GM23248 (cell line): Measurements from ENCODE around the gene PSMB7. TPM values are rescaled to one million over a fixed set of nuclear protein-coding genes. Genes with fewer than 3 reads are reported as not detected.

Source experiments
- DNase-seq: peaks from one replicate; pipeline ENCODE4 v3.0.0-alpha.2; 2015
- H2AFZ ChIP-seq: fragments of 200-600 bp; sonication (generic); 2 replicates; pipeline ENCODE4 v1.6.1; 2016; ENCODE audit warnings: antibody characterized with exemption
- H3F3A ChIP-seq: fragments of 200-600 bp; sonication (generic); 2 replicates; pipeline ENCODE4 v1.6.1; 2016; ENCODE audit warnings: mild to moderate bottlenecking, antibody characterized with exemption, mixed run types; ENCODE audit not compliant: insufficient read depth
- H3K27ac ChIP-seq: fragments of 200-600 bp; sonication (generic); 2 replicates; pipeline ENCODE4 v1.5.1; 2016; ENCODE audit warnings: mild to moderate bottlenecking
- H3K27me3 ChIP-seq: fragments of 200-600 bp; sonication (generic); replicated peaks from 2 replicates; pipeline ENCODE4 v1.6.1; 2016; ENCODE audit warnings: mild to moderate bottlenecking; ENCODE audit not compliant: insufficient read depth
- H3K36me3 ChIP-seq: fragments of 200-600 bp; sonication (generic); 2 replicates; pipeline ENCODE4 v1.6.1; 2016; ENCODE audit warnings: low read depth, mild to moderate bottlenecking
- H3K4me1 ChIP-seq: fragments of 200-600 bp; sonication (generic); 2 replicates; pipeline ENCODE4 v1.6.1; 2016; ENCODE audit warnings: mild to moderate bottlenecking; ENCODE audit not compliant: insufficient read depth
- H3K4me2 ChIP-seq: fragments of 200-600 bp; sonication (generic); one replicate; pipeline ENCODE4 v1.6.1; 2016; ENCODE audit warnings: mild to moderate bottlenecking; ENCODE audit not compliant: unreplicated experiment
- H3K4me3 ChIP-seq: fragments of 200-600 bp; sonication (generic); 2 replicates; pipeline ENCODE4 v1.5.1; 2016; ENCODE audit warnings: mild to moderate bottlenecking
- H3K79me2 ChIP-seq: fragments of 200-600 bp; sonication (generic); 2 replicates; pipeline ENCODE4 v1.6.1; 2016; ENCODE audit warnings: mild to moderate bottlenecking; ENCODE audit not compliant: insufficient read depth
- H3K9ac ChIP-seq: fragments of 200-600 bp; sonication (generic); 2 replicates; pipeline ENCODE4 v1.6.1; 2016; ENCODE audit warnings: mild to moderate bottlenecking
- H3K9me2 ChIP-seq: fragments of 200-600 bp; sonication (generic); 2 replicates; pipeline ENCODE4 v1.6.1; 2016; ENCODE audit warnings: mixed run types, mild to moderate bottlenecking, moderate library complexity; ENCODE audit not compliant: insufficient read depth
- H3K9me3 ChIP-seq: fragments of 200-600 bp; sonication (generic); one replicate; pipeline ENCODE4 v1.6.1; 2017; ENCODE audit warnings: low read depth
- H4K20me1 ChIP-seq: fragments of 200-600 bp; sonication (generic); 2 replicates; pipeline ENCODE4 v1.6.0; 2016; ENCODE audit not compliant: insufficient read depth
- EZH2 ChIP-seq: fragments of 200-600 bp; sonication (generic); IDR thresholded peaks from 2 replicates; pipeline ENCODE4 v1.6.1; 2018; ENCODE audit warnings: antibody characterized with exemption, mild to moderate bottlenecking; ENCODE audit not compliant: insufficient read depth, poor library complexity, severe bottlenecking
- EZH2phosphoT487 ChIP-seq: fragments of 200-600 bp; sonication (generic); IDR thresholded peaks from 2 replicates; pipeline ENCODE4 v1.6.1; 2018; ENCODE audit warnings: antibody characterized with exemption, moderate library complexity, mild to moderate bottlenecking, low read depth; ENCODE audit not compliant: insufficient read depth
- WGBS, 2 experiments: methylation state at CpG; one replicate each; pipeline ENCODE4 v1.1.6; 2015 to 2017; ENCODE audit warnings: low lambda C conversion rate in 2 of 2, low coverage in 1 of 2; ENCODE audit errors: missing lambda C conversion rate in 2 of 2; 5-methylcytosine and 5-hydroxymethylcytosine counted together
- in situ Hi-C: fragments of 300-500 bp; cut with MboI; formaldehyde crosslinking; loops from 2 replicates; pipeline ENCODE4 v1.15.0; 2020
- polyA plus RNA-seq: library from polyadenylated mRNA; unstranded; fragments of >200 nt; fragmentation: Nextera tagmentation; extraction: Ambion mirVana; gene quantifications from 2 replicates; pipeline ENCODE4 v1.2.1, GENCODE V29; 2016
- total RNA-seq: library from RNA; depleted of rRNA; stranded (reverse); fragments of >200 nt; shearing (Covaris generic); gene quantifications from 2 replicates; pipeline ENCODE4 v1.2.3, GENCODE V29; 2014

The PSMB7 gene
- total and polyA plus RNA-seq, 2 experiments from 2014 or later: 202 to 245 TPM

GRCh38 chr9:124328285-124328684 is 87.0 kb downstream of the PSMB7 start:
- H3K9ac ChIP-seq: no peak overlapping the region
- H3K9me2 ChIP-seq: no peaks in the 10 kb centered on the region
- H3K4me2 ChIP-seq: no peak overlapping the region
- WGBS, 2 experiments: 94 to 95% methylated on average over 12 of the region's 12 CpGs
- TF ChIP-seq EZH2phosphoT487: no peak
- no peak for TF ChIP-seq EZH2
- DNase-seq: no peak
- in situ Hi-C loops: no loop called here
- H3K27ac ChIP-seq: no peak overlapping the region
- no peaks in the 10 kb centered on the region for H3K4me1 ChIP-seq
- no peaks in the 10 kb centered on the region for H4K20me1 ChIP-seq
- H3K36me3 ChIP-seq: peaks cover 26% of the 10 kb centered on the region; the same call in 1 of the 2 replicates
- H3K27me3 ChIP-seq: no peaks in the 10 kb centered on the region
- no peaks in the 10 kb centered on the region for H3K79me2 ChIP-seq
- H3K9me3 ChIP-seq: no peaks in the 10 kb centered on the region
- H2AFZ ChIP-seq: no peak overlapping the region
- no peak overlapping the region for H3K4me3 ChIP-seq
- no peaks in the 10 kb centered on the region for H3F3A ChIP-seq

GRCh38 chr9:124327491-124327890 is 87.8 kb downstream of the PSMB7 start:
- Histone ChIP-seq H3K27ac (no peak overlapping the region), H3K27me3 (no peaks in the 10 kb centered on the region), H3K4me1 (no peaks in the 10 kb centered on the region), H3K79me2 (no peaks in the 10 kb centered on the region), H3F3A (no peaks in the 10 kb centered on the region), H2AFZ (no peak overlapping the region), H4K20me1 (no peaks in the 10 kb centered on the region), H3K9ac (no peak overlapping the region), H3K36me3 (peaks cover 30% of the 10 kb centered on the region; the same call in 1 of the 2 replicates), H3K9me3 (no peaks in the 10 kb centered on the region), H3K9me2 (no peaks in the 10 kb centered on the region), H3K4me2 (no peak overlapping the region), H3K4me3 (no peak overlapping the region)
- in situ Hi-C loops: no loop called here
- DNase-seq: no peak
- WGBS, 2 experiments: 82 to 84% methylated on average over 9 of the region's 9 CpGs
- TF ChIP-seq EZH2phosphoT487: no peak
- no peak for TF ChIP-seq EZH2

- Histone ChIP-seq H3K4me2 (no peak overlapping the region), H2AFZ (no peak overlapping the region), H3K27me3 (no peaks in the 10 kb centered on the region), H3K36me3 (peaks cover 29% of the 10 kb centered on the region; the same call in 1 of the 2 replicates), H3K27ac (no peak overlapping the region), H3K79me2 (no peaks in the 10 kb centered on the region), H3K4me3 (no peak overlapping the region), H3K9me2 (no peaks in the 10 kb centered on the region), H3F3A (no peaks in the 10 kb centered on the region), H3K9me3 (no peaks in the 10 kb centered on the region), H3K9ac (no peak overlapping the region), H3K4me1 (no peaks in the 10 kb centered on the region), H4K20me1 (no peaks in the 10 kb centered on the region)
- WGBS, 2 experiments: 98% methylated on average over 19 of the region's 21 CpGs
- in situ Hi-C loops: no loop called here
- TF ChIP-seq EZH2 (no peak), EZH2phosphoT487 (no peak)
- no peak for DNase-seq
Measured at GRCh38 chr9:124326378-124326777, 88.9 kb downstream of the PSMB7 start.

GRCh38 chr9:124325816-124326215 is 89.4 kb downstream of the PSMB7 start:
- Histone ChIP-seq H3K4me1 (no peaks in the 10 kb centered on the region), H3K4me2 (no peak overlapping the region), H3K9me2 (no peaks in the 10 kb centered on the region), H3K4me3 (no peak overlapping the region), H3K27ac (no peak overlapping the region), H4K20me1 (no peaks in the 10 kb centered on the region), H2AFZ (no peak overlapping the region), H3K9ac (no peak overlapping the region), H3K9me3 (no peaks in the 10 kb centered on the region), H3K27me3 (no peaks in the 10 kb centered on the region), H3K79me2 (peaks cover 2% of the 10 kb centered on the region; the same call in 1 of the 2 replicates), H3K36me3 (peaks cover 29% of the 10 kb centered on the region; the same call in 1 of the 2 replicates), H3F3A (no peaks in the 10 kb centered on the region)
- no peak for DNase-seq
- WGBS, 2 experiments: 96 to 97% methylated on average over 5 to 6 of the region's 6 CpGs
- in situ Hi-C loops: no loop called here
- no peak for TF ChIP-seq EZH2
- TF ChIP-seq EZH2phosphoT487: no peak

- no peaks in the 10 kb centered on the region for H4K20me1 ChIP-seq
- no peaks in the 10 kb centered on the region for H3K9me2 ChIP-seq
- H3K27ac ChIP-seq: no peak overlapping the region
- peaks cover 20% of the 10 kb centered on the region; the same call in 1 of the 2 replicates for H3K79me2 ChIP-seq
- H3K4me3 ChIP-seq: no peak overlapping the region
- H3F3A ChIP-seq: peaks cover 7% of the 10 kb centered on the region; the same call in 1 of the 2 replicates
- no peaks in the 10 kb centered on the region for H3K4me1 ChIP-seq
- no peak overlapping the region for H3K4me2 ChIP-seq
- DNase-seq: no peak
- H3K36me3 ChIP-seq: peaks cover 27% of the 10 kb centered on the region
- no peak overlapping the region for H2AFZ ChIP-seq
- WGBS, 2 experiments: 86 to 93% methylated on average over 6 to 10 of the region's 10 CpGs
- in situ Hi-C loops: no loop called here
- H3K9ac ChIP-seq: no peak overlapping the region
- H3K27me3 ChIP-seq: no peaks in the 10 kb centered on the region
- TF ChIP-seq EZH2phosphoT487 (no peak), EZH2 (no peak)
- no peaks in the 10 kb centered on the region for H3K9me3 ChIP-seq
Measured at GRCh38 chr9:124323904-124324303, 91.3 kb downstream of the PSMB7 start.
